SK-N-SH treated with all-trans-retinoic acid at 6 μM for 48 hours (cell line): Measurements from ENCODE around the gene MET.

Experiments
- ARNTL ChIP-seq: fragments of 450-650 bp; formaldehyde crosslinking; IDR thresholded peaks from 2 replicates; pipeline ENCODE4 v1.5.0; 2020; ENCODE audit warnings: low read depth, mild to moderate bottlenecking, moderate library complexity, borderline replicate concordance
- BACH2 ChIP-seq: fragments of 250-450 bp; sonication (Bioruptor Pico); IDR thresholded peaks from 2 replicates; pipeline ENCODE4 v1.9.0; 2021; ENCODE audit warnings: mild to moderate bottlenecking, borderline replicate concordance
- PATZ1 ChIP-seq: fragments of 250-450 bp; sonication (Bioruptor Pico); IDR thresholded peaks from 2 replicates; pipeline ENCODE4 v1.8.0; 2020; ENCODE audit warnings: mild to moderate bottlenecking, moderate library complexity, borderline replicate concordance
- POU6F1 ChIP-seq: fragments of 250-450 bp; sonication (Bioruptor Pico); IDR thresholded peaks from 2 replicates; pipeline ENCODE4 v1.8.0; 2021; ENCODE audit warnings: low read depth, mild to moderate bottlenecking, moderate library complexity, borderline replicate concordance
- TCF4 ChIP-seq: fragments of 250-450 bp; sonication (Bioruptor Pico); IDR thresholded peaks from 2 replicates; pipeline ENCODE4 v1.8.0; 2021; ENCODE audit warnings: mild to moderate bottlenecking, moderate library complexity, borderline replicate concordance
- TSHZ2 ChIP-seq: fragments of 250-450 bp; sonication (Bioruptor Pico); IDR thresholded peaks from 2 replicates; pipeline ENCODE4 v1.5.0; 2020; ENCODE audit warnings: mild to moderate bottlenecking, moderate library complexity
- ZC3H10 ChIP-seq: fragments of 250-450 bp; sonication (Bioruptor Pico); IDR thresholded peaks from 2 replicates; pipeline ENCODE4 v1.5.1; 2021; ENCODE audit warnings: mild to moderate bottlenecking, moderate library complexity
- ZFP3 ChIP-seq: fragments of 250-450 bp; sonication (Bioruptor Pico); IDR thresholded peaks from 2 replicates; pipeline ENCODE4 v1.5.0; 2020; ENCODE audit warnings: mild to moderate bottlenecking, moderate library complexity
- ZFP30 ChIP-seq: fragments of 450-650 bp; formaldehyde crosslinking; IDR thresholded peaks from 2 replicates; pipeline ENCODE4 v1.5.0; 2022; ENCODE audit warnings: mild to moderate bottlenecking, moderate library complexity
- ZNF8 ChIP-seq: fragments of 450-650 bp; formaldehyde crosslinking; IDR thresholded peaks from 2 replicates; pipeline ENCODE4 v1.5.0; 2020; ENCODE audit warnings: mild to moderate bottlenecking, moderate library complexity

- TF ChIP-seq TSHZ2 (CRISPR knock-in tag): no peak
- no peak for TF ChIP-seq PATZ1 (CRISPR knock-in tag)
- TF ChIP-seq ZNF8 (CRISPR knock-in tag): no peak
- no peak for TF ChIP-seq BACH2 (CRISPR knock-in tag)
- no peak for TF ChIP-seq TCF4 (CRISPR knock-in tag)
- no peak for TF ChIP-seq ARNTL (CRISPR knock-in tag)
- TF ChIP-seq ZC3H10 (CRISPR knock-in tag): no peak
- TF ChIP-seq POU6F1 (CRISPR knock-in tag): no peak
- TF ChIP-seq ZFP30: no peak
- TF ChIP-seq ZFP3 (CRISPR knock-in tag): no peak
Observed at GRCh38 chr7:116793795-116794340, 121.9 kb downstream of the MET start.
